H1 (cell line): ENCODE measurements around the gene RASD2. TPM values are rescaled to one million over a fixed set of nuclear protein-coding genes. Genes with fewer than 3 reads are reported as not detected.

Experiments used
- JUN ChIP-seq: IDR thresholded peaks from 2 replicates; pipeline ENCODE4 v1.6.1; 2011; ENCODE audit warnings: low read depth, mild to moderate bottlenecking, improper control_type of control experiment, low read length
- MAFK ChIP-seq: IDR thresholded peaks from 2 replicates; pipeline ENCODE4 v1.6.1; 2012; ENCODE audit warnings: low read depth, mild to moderate bottlenecking, improper control_type of control experiment, low read length
- NRF1 ChIP-seq: IDR thresholded peaks from 2 replicates; pipeline ENCODE4 v1.6.1; 2011; ENCODE audit warnings: mild to moderate bottlenecking, low read depth, low read length, improper control_type of control experiment
- POU5F1 ChIP-seq: IDR thresholded peaks from 2 replicates; pipeline ENCODE4 v1.6.1; 2011; ENCODE audit warnings: low read depth, mild to moderate bottlenecking, low read length, moderate library complexity
- polyA plus RNA-seq, 7 experiments: library from polyadenylated mRNA; depleted of rRNA in 3 of 7; stranded (reverse) in 5 of 7; unstranded in 2 of 7; fragments of >200 nt in 5 of 7; fragments of 200-250 nt in 2 of 7; gene quantifications; 1 replicate in 5 of 7; 2 replicates in 1 of 7; 4 replicates in 1 of 7; pipeline versions ENCODE4 v1.2.1 to v1.2.3, GENCODE V29; 2011 to 2013; ENCODE audit warnings: missing spikeins in 2 of 7, mixed read lengths in 2 of 7
- total RNA-seq: library from RNA; stranded (reverse); fragmentation: NEBNext Ultra II Directional; extraction: Animal tissue kit (Norgen Biotek cat#: 25700); gene quantifications from 2 replicates; pipeline ENCODE4 v1.2.1, GENCODE V29; 2021

The RASD2 gene
- total and polyA plus RNA-seq, 2 of the 8 experiments (the other 6 are each of a cell fraction or from before 2014, with no cell fraction given), result 1.9 to 5.1 TPM

DNA sequence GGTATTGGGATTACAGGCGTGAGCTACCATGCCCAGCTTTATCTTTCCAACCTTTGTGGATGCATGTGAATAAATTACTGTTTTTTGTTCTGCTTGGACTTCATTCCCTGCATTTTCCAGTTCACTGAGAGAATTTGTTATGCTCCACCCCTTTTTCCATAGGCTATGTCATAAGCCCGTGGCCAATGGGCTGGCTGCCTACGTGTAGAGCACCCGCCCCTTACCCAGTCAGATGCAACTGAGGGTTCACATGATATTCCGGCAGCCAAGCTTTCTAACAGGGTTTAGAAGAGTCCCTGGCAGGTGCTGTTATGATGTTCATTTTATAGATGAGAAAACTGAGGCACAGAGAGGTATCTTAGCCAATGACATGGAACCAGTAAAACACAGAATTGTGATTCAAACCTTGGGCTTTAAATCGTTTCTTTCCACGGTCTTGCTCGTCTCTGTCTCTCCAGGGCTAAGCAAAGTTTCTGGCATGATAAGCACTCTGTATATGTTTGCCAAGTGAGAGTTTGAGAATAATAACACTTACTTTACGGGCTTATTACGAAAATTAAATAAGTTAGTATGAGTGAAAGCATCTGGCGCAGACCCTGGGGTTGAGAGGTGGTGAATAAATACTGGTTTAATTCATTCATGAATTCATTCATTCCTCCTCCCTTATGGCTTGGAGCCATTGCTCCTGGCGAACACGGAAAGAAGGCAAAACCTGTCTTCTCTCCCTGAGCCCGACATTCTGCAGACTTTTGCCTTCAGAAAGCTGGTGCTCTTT is 42.4 kb upstream of the RASD2 start (continued):
- TF ChIP-seq NRF1 (no peak), JUN (no peak), POU5F1 (no peak), MAFK (no peak)
